Lung microvascular endothelial cell (primary cell): ENCODE data around the gene SPEN. TPM values are rescaled to one million over a fixed set of nuclear protein-coding genes. Genes with fewer than 3 reads are reported as not detected.
A peak's percentile ranks its signal among the peaks of the same experiment; 100 is the strongest.

Source experiments
- DNase-seq, 2 donors: peaks; one replicate each; pipeline versions ENCODE4 v3.0.0 to v3.0.0-alpha.2; 2010; ENCODE audit warnings: low read depth in 2 of 2
- total RNA-seq: library from RNA; depleted of rRNA; stranded (reverse); fragments of >200 nt; gene quantifications from 2 replicates; pipeline ENCODE4 v1.2.1, GENCODE V29; 2014

SPEN gene
- total RNA-seq, 1 donor from 2014 or later: 11.3 TPM

DNA sequence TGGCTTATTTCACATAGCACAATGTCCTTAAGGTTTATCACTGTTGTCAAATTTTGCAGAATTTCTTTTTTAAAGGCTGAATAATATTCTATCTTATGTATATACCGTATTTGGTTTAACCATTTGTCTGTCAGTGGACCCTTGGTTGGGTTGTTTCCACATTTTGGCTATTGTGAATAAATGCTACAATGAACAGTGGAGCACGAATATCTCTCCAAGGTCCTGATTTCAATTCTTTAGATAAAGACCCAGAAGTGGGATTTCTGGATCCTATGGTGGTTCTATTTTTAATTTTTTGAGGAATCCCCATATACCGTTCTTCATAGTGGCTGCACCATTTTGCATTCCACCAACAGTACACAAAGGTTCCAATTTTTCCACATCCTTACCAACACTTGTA is 134.2 kb downstream of the SPEN start:
- no peak for DNase-seq

DNA sequence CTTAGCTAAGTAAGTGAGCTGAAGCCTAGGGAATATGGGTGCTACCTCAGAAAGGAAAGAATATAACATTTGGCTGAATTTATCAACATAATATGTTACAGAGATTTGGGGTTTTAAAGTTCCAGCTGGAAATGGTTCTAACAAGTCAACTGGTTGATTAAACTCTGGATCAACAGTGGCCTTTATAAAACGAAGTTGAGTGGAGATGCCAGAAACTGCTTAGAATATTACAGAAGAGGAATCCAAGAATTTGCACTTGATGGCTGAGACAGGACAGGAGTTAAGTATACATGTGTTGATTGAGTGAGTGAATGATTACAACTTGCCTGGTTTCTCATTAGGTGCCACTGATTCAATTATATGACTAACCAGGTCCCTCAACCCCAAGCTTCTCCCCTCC is 135.8 kb downstream of the SPEN start:
- no peak for DNase-seq

DNA sequence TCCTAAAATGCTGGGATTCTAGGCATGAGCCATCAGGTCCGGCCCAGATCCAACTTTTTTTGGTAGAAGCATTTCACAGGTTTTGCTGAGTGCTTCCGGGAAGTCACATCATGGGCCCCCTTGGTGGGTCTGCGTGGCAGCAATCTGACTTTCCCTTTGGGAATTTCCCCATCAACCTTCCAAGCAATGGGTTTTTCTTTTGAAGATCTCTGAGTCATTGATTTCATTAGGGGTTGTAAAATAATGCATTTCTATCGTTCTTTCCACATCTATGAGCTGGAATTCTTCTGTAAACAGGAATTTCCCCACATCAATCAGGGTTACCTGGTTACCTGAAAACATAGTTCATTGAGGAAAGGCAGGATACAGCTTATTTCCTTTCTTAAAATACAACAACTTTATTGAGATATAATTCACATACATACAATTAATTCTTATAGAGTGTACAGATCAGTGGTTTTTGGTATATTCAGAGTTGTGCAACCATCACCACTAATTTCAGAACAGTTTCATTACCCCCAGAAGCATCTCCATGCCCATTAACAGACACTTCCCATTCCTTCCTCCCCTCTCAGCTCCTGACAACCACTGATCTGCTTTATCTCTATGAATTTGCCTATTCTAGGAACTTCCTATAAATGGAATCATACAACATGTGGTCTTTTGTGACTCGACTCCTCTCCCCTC is 138.2 kb downstream of the SPEN start:
- DNase-seq: peak; percentile 41 to 45

DNA sequence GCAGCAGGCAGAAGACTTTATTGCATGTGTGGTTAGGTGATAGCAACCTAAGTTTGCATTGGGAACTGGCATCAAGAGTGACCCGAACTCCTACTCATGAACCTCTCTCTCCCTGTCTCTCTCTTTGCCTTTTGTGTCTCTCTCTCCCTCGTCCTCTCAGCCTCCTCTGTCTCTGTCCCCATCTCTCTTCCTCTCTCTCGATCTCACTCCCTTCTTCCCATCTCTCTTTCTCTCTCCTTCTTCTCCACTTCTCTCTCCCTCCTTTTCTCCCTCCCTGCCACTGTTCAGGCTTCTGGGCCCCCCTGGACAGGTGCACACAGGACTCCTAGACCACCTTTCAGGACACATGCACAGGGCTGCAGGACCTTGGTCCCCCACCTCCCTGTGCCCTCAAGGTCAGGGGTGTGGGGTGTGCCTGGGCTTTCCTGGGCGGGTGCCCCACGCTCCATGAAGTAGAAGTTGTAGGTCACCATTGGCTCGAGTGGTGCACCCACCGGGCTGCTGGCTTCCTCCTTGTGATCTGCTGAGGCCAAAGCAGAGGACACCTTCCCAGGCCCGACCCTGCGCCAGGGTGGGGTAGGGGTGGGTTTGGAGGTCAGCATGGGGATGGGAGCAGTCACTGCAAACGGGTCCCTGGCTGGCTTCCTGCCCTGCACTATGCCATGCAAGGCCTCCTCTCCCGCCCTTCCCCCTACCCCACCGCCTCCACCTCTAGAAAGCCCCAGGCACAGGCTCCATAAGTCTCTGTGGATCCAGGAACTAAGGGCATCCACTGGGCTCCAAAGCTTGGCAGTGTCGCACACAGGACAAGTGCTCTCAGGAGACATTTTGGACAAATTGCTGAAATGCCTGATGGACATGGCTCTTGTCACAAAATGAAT is 141.6 kb downstream of the SPEN start:
- DNase-seq: no peak

DNA sequence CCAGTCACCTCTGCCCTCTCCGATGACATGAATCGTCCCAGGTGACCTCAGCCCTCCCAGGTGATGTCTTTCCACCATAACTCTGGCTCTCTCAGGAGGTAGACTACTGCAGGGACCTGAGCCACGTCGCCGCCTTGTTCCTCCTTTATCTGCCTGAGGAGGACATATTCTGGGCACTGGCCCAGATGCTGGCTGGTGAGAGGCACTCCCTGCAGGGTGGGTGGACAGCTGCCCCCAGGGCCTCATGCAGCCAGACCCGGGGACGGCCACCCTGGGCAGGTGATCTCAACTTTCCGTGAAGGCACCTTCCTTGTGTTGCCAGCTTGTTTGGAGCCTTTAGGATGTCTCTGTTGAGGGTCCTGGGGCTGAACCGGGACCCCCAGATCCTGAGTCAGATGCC is 142.3 kb downstream of the SPEN start:
- DNase-seq: no peak

Other genes with a start within 250 kb of the SPEN start
- 11.1 and 14.3 TPM in 2 replicates for gene DDI2, start 230.2 kb upstream of the SPEN start, total RNA-seq
- gene PLEKHM2, start 163.4 kb upstream of the SPEN start, total RNA-seq: 34.2 and 44.2 TPM in 2 replicates
- 0.22 and 0.60 TPM in 2 replicates for gene SLC25A34, start 111.4 kb upstream of the SPEN start, total RNA-seq
- gene TMEM82, start 105.2 kb upstream of the SPEN start, total RNA-seq: not detected in 2 replicates
- gene FBLIM1, start 88.9 kb upstream of the SPEN start, total RNA-seq: 110 and 128 TPM in 2 replicates
- gene UQCRHL, start 40.1 kb upstream of the SPEN start, total RNA-seq: 3.3 and 6.3 TPM in 2 replicates
- 28.8 and 49.2 TPM in 2 replicates for gene ZBTB17, start 128.4 kb downstream of the SPEN start, total RNA-seq
- gene SRARP, start 156.5 kb downstream of the SPEN start, total RNA-seq: 0.44 and 0.99 TPM in 2 replicates
- not detected in 2 replicates for gene HSPB7, start 170.3 kb downstream of the SPEN start, total RNA-seq
- not detected in 2 replicates for gene CLCNKA, start 174.3 kb downstream of the SPEN start, total RNA-seq
- gene CLCNKB, start 196.1 kb downstream of the SPEN start, total RNA-seq: under 0.01 TPM in 1 of 2 replicates, not detected in the other
- gene FAM131C, start 225.9 kb downstream of the SPEN start, total RNA-seq: 0.22 TPM in 1 of 2 replicates, not detected in the other